ENCODE measurements around the gene OPN3.

DNA sequence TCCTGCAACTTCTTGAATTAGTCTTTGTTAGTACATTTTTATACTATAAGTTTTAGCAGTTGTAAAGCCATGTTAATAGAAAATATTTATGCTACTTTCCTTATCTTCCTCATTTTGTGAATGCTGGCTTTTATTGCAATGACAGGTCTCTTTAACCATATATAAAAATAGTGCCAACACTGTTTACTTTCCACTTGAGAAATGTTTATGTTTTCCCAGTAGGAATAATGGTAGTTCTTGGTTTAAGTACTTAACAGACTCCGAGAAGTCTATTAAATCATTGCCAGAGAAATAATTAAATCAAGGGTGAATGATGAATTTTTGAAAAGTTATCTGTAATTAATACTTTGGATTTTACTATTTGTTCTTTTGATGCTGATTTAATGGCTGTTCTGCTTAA is 9.7 kb downstream of the OPN3 start:
- TF ChIP-seq, protein P1, sequence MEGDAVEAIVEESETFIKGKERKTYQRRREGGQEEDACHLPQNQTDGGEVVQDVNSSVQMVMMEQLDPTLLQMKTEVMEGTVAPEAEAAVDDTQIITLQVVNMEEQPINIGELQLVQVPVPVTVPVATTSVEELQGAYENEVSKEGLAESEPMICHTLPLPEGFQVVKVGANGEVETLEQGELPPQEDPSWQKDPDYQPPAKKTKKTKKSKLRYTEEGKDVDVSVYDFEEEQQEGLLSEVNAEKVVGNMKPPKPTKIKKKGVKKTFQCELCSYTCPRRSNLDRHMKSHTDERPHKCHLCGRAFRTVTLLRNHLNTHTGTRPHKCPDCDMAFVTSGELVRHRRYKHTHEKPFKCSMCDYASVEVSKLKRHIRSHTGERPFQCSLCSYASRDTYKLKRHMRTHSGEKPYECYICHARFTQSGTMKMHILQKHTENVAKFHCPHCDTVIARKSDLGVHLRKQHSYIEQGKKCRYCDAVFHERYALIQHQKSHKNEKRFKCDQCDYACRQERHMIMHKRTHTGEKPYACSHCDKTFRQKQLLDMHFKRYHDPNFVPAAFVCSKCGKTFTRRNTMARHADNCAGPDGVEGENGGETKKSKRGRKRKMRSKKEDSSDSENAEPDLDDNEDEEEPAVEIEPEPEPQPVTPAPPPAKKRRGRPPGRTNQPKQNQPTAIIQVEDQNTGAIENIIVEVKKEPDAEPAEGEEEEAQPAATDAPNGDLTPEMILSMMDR (IDR thresholded peaks at IDR 0.05) = no peak
- no peak for TF ChIP-seq POLR2A (IDR thresholded peaks at IDR 0.05)
